ENCODE data around the gene MACROD2.
A peak's percentile ranks its signal among the peaks of the same experiment; 100 is the strongest.
"Not testable (repeated sequence)": the region's sequence is repeated elsewhere in the genome, so short reads cannot be mapped to it uniquely, and the experiment has no call there.

Gene MACROD2

DNA sequence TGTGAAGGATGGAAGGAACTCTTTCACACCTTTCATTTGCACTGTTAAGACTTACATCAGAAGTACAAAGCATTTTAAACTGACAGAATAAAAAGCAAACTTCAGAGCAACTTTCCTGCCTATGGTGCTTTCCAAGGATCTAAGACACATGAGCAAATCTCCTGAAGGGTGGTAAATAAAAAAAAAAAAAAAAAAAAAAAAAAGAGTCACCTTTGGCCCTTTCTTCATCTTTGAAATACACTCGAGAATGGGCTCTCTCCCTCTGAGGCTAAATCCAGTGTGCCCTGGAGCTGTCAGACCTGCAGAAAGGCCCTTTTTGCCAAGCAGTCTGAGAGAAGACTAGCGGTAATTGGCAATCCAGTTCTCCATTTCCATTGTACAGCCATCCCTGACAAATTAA lies 1455.9 kb downstream of the MACROD2 start:
- DNase-seq (ENCODE audit: low read depth) = no peak

DNA sequence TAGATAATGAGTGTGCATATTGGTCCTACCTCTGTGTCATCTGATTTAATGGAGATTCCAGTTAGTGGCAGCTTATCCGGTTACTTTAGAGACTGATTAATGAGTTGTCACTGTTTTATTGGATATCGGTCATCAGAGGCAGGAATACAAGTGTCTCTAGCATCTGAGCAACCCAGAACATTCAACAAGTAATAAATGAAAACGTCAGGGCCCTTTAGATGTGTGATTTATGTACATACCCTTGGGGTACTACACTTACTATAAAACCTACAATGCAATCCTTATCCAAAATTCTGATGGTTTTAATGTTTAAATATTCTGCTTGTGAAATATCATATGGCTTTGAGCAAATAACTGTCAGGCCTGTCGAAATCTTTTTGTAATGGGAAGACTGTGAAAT lies 1460.0 kb downstream of the MACROD2 start:
- no peak for DNase-seq (ENCODE audit: low read depth)

GRCh38 chr20:15461938-15462337 lies 1466.6 kb downstream of the MACROD2 start:
- no peak for DNase-seq (ENCODE audit: low read depth)

- DNase-seq (ENCODE audit: low read depth) = no peak
Observed at GRCh38 chr20:15475483-15475882, 1480.2 kb downstream of the MACROD2 start.

DNA sequence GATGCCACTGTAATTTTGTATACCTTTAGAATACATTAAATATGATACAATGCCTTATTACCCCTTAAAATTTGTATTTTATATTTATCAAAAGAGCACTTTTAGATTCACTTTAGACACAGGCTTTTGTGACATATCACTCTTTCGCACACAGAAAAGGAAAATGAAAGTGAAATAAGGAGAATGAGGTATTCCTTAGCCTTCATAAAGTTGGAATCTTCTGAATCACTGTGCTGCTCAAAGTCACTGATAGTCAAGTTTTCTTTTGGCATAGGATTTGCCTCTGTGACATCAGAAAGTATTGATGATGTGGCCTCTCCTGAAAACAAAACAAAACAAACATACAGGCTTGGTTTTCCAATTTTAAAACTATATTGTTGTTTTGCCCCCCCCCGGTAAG lies 1480.9 kb downstream of the MACROD2 start:
- DNase-seq (ENCODE audit: low read depth) = peak; percentile 12

- DNase-seq (ENCODE audit: low read depth) = no peak
Observed at GRCh38 chr20:15476781-15477180, 1481.5 kb downstream of the MACROD2 start.

GRCh38 chr20:15482525-15482924 lies 1487.2 kb downstream of the MACROD2 start:
- no peak for DNase-seq (ENCODE audit: low read depth)

GRCh38 chr20:15485519-15485918 lies 1490.2 kb downstream of the MACROD2 start:
- no peak for DNase-seq (ENCODE audit: low read depth)

DNA sequence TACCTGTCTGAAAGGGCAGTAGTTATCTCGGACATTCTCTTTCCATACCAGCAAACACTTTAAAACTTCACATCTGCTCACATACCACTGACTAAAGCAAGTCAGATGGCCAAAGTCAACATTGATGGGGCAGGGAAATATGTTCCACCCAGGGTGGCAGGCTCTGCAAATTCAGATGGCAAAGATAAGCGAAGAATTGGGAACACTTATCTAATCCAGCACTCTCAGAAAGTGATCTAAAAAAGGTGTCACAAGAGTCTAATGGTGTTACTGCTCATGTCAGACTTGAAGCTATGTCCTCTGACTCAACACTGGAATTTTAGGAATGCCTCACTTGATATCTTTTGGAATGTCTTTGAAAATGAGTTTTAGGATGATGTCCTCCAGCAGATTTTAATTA lies 1491.7 kb downstream of the MACROD2 start:
- DNase-seq (ENCODE audit: low read depth) = no peak

DNA sequence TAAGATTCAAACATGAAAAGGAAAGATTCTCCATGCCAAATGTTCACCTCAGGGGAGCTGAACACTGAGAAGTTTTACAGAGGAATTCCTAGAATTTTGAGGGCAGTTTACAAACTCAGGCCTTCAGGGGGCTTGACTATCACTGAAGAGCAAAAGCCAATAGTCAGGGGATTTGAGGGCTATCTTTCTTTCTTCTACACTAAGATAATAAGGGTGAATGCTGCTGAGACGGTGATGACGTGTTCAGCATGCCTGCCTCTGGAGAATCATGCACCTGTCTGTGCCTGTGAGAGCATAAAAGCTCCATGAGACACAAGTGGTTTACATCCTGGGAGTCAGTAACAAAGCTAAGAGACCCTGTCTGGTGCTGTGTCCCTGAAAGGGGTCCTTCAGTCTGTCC lies 1492.4 kb downstream of the MACROD2 start:
- no peak for DNase-seq (ENCODE audit: low read depth)

DNA sequence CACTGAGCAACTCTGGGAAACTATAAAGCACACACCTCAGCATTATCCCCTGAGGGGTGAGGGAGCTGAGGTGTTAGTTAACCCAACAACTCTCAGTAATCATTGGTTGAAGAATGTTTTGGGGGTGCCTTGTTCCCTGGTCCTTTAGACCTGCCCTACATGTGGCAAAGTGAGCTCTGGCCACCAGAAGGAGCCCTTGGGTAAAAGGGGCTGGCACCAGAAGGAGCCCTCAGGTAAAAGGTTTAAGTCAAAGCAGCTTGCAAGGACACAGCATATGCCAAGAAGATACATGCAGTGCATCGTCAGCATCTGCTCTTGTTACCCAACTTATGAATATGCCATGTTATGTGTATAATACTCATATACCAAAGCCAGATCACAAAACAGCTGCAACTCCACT lies 1496.3 kb downstream of the MACROD2 start:
- no peak for DNase-seq (ENCODE audit: low read depth)

DNA sequence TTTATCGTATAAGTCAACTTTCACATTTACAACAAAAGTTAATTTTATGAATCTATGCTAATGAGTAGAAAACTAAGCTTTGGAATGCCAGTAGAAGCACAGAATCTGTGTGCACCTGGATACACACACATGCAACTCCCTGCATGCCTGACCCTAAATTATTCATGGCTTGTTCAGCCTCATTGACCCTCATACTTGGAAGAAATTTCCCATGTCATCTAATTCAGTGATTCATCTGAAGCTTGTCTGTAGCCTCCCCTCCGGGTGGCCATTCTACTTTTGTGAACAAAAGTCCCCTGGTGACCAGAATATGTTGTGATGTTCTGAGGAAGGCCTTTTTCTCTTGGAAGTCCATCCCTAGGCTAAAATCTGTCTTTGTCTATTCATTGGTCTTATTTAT lies 1499.5 kb downstream of the MACROD2 start:
- DNase-seq (ENCODE audit: low read depth) = no peak

- no peak for DNase-seq (ENCODE audit: low read depth)
Observed at GRCh38 chr20:15496501-15497039, 1501.3 kb downstream of the MACROD2 start.

GRCh38 chr20:15498926-15499325 lies 1503.6 kb downstream of the MACROD2 start:
- DNase-seq (ENCODE audit: low read depth) = no peak

GRCh38 chr20:15506311-15506710 lies 1511.0 kb downstream of the MACROD2 start:
- DNase-seq (ENCODE audit: low read depth) = no peak

- no peak for DNase-seq (ENCODE audit: low read depth)
Observed at GRCh38 chr20:15507151-15507550, 1511.8 kb downstream of the MACROD2 start.

- DNase-seq (ENCODE audit: low read depth) = no peak
Observed at GRCh38 chr20:15511551-15511950, 1516.2 kb downstream of the MACROD2 start.

- DNase-seq (ENCODE audit: low read depth) = no peak
Observed at GRCh38 chr20:15512916-15513315, 1517.6 kb downstream of the MACROD2 start.

GRCh38 chr20:15515691-15516090 lies 1520.4 kb downstream of the MACROD2 start:
- DNase-seq (ENCODE audit: low read depth) = no peak

GRCh38 chr20:15520930-15521524 lies 1525.7 kb downstream of the MACROD2 start:
- DNase-seq (ENCODE audit: low read depth) = no peak

- no peak for DNase-seq (ENCODE audit: low read depth)
Observed at GRCh38 chr20:15523400-15523799, 1528.1 kb downstream of the MACROD2 start.

DNA sequence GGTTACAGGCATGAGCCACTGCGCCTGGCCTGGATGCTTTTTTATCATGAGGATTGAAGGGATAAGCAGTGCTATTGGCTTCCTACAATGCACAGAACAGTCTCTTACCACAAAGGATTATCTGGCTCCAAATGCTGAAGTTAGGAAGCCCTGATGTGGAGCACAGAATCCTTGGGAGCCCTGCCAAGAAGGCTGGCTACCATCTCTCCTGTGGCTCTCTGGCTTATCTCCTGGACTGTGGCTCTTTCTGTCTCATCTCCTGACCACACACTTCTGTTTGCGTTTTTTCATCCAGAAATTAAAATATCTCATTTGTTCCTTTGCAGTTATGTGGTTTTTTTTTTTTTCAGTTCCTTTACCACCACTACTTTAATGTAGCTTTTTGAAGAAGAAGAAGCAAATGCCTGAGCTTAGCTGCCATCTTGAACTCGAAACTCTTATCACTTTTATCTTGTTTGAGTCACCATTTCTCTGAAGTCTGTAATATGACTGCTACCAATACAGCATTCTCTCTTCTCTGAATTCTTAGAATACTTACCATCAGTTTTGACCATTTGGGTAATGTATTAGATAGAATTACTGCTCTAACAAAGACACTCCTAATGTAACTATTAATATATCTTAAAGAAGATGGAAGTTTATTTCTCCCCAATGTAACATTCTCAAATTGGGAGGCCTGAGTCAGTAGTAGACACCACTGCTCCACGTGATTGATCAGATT lies 1533.2 kb downstream of the MACROD2 start:
- peak; percentile 3 for DNase-seq (ENCODE audit: low read depth)

DNA sequence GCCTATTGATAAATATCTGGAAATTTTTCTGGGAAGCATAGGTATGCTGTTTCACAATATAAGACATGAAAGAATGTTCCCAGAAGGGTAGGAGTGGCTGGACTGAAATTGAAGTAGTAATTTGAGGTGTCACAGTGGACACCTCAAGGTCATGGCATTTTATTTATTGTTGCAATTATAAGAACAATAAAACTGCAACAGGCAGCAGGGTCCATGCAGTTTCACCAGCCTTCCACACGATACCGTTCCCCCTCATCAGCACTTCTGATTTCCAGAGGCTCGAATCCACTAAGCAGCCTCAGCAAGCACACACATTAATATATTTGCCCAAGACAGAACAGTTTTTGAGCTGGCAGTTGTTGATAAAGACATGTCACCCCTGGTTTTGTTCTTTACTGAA lies 1540.5 kb downstream of the MACROD2 start:
- DNase-seq (ENCODE audit: low read depth) = no peak

DNA sequence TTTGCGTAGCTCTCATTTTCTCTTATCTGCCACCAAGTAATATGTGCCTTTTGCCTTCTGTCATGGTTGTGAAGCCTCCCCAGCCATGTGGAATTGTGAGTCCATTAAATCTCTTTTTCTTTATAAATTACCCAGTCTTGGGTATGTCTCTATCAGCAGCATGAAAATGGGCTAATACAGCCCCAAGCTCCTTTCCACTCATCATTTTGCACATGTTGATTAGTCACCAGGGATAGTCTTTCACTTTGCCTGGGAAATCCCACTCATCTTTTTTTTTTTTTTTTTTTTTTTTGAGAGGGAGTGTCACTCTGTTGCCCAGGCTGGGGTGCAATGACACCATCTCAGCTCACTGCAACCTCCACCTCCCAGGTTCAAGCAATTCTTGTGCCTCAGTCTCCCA lies 1541.9 kb downstream of the MACROD2 start:
- not testable (repeated sequence) for DNase-seq (ENCODE audit: low read depth)

All from stromal cell of bone marrow (primary cell).